Inferior parietal cortex (tissue), 1 donor: Measurements from ENCODE around the gene STARD9.
"Not testable (repeated sequence)": the region's sequence is repeated elsewhere in the genome, so short reads cannot be mapped to it uniquely, and the experiment has no call there.

Source experiments
- DNase-seq: peaks from one replicate; pipeline ENCODE4 v3.0.0-alpha.2; 2016; ENCODE audit errors: extremely low spot score

Gene STARD9

DNA sequence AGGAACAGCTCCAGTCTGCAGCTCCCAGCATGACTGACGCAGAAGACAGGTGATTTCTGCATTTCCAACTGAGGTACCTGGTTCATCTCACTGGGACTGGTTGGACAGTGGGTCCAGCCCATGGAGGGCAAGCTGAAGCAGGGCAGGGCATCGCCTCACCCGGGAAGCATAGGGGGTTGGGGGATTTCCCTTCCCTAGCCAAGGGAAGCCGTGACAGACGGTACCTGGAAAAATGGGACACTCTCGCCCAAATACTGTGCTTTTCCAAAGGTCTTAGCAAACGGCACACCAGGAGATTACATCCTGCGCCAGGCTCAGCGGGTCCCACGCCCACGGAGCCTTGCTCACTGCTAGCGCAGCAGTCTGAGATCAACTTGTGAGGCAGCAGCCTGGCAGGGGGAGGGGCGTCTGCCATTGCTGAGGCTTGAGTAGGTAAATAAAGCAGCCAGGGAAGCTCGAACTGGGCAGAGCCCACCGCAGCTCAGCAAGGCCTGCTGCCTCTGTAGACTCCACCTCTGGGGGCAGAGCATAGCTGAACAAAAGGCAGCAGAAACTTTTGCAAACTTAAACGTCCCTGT is 188.8 kb downstream of the STARD9 start:
- DNase-seq = not testable (repeated sequence)

DNA sequence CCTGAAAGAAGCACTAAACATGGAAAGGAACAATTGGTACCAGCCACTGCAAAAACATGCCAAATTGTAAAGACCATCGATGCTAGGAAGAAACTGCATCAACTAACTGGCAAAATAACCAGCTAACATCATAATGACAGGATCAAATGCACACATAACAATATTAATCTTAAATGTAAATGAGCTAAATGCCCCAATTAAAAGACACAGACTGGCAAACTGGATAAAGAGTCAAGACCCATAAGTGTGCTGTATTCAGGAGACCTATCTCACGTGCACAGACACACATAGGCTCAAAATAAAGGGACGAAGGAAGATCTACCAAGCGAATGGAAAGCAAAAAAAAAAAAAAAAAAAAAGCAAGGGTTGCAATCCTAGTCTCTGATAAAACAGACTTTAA is 190.7 kb downstream of the STARD9 start:
- not testable (repeated sequence) for DNase-seq
